ENCODE results near the gene MLEC. TPM values are rescaled to one million over a fixed set of nuclear protein-coding genes. Genes with fewer than 3 reads are reported as not detected.
A peak's percentile ranks its signal among the peaks of the same experiment; 100 is the strongest.

The MLEC gene
- total and polyA plus RNA-seq, 2 of the 13 experiments (the other 11 are each of a cell fraction or from before 2014, with no cell fraction given), result 49.8 to 156 TPM

DNA sequence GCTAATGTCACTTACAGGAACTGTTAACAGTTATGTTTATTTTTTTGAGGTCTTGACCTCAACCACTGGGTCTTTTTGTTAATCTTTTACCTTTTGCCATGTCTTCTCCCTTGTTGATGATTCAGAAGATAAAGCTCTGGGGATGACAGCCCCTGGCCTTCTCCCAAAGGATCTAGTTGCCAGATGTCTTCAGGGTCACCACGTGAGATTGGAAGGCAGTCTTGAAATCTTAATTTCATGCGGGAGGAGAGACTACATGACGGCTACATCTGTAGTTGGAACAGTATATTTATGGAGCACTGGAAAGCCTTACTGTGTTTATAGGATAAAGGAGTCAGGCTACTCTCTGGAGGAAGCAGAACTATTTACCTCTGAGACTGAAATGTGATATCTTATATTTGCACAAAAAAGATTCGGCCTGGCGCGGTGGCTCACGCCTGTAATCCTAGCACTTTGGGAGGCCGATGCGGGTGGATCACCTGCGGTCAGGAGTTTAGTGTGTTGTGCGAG, 5.6 kb downstream of the MLEC start (continued):
- TF ChIP-seq, protein P1, sequence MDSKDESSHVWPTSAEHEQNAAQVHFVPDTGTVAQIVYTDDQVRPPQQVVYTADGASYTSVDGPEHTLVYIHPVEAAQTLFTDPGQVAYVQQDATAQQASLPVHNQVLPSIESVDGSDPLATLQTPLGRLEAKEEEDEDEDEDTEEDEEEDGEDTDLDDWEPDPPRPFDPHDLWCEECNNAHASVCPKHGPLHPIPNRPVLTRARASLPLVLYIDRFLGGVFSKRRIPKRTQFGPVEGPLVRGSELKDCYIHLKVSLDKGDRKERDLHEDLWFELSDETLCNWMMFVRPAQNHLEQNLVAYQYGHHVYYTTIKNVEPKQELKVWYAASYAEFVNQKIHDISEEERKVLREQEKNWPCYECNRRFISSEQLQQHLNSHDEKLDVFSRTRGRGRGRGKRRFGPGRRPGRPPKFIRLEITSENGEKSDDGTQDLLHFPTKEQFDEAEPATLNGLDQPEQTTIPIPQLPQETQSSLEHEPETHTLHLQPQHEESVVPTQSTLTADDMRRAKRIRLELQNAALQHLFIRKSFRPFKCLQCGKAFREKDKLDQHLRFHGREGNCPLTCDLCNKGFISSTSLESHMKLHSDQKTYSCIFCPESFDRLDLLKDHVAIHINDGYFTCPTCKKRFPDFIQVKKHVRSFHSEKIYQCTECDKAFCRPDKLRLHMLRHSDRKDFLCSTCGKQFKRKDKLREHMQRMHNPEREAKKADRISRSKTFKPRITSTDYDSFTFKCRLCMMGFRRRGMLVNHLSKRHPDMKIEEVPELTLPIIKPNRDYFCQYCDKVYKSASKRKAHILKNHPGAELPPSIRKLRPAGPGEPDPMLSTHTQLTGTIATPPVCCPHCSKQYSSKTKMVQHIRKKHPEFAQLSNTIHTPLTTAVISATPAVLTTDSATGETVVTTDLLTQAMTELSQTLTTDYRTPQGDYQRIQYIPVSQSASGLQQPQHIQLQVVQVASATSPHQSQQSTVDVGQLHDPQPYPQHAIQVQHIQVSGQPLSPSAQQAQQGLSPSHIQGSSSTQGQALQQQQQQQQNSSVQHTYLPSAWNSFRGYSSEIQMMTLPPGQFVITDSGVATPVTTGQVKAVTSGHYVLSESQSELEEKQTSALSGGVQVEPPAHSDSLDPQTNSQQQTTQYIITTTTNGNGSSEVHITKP (CRISPR knock-in tag; IDR thresholded peaks at IDR 0.05; ENCODE audit: low read depth), result 0 out of 2 replicates have a peak, but pooled peaks have one; percentile 13
- TF ChIP-seq SIN3B (IDR thresholded peaks at IDR 0.05; ENCODE audit: low read length), result no peak
- TF ChIP-seq ZFP36L1 (CRISPR knock-in tag; IDR thresholded peaks at IDR 0.05), result no peak
- no peak for TF ChIP-seq EHMT2 (IDR thresholded peaks at IDR 0.05; ENCODE audit: borderline replicate concordance, low read depth, low read length)
- no peak for TF ChIP-seq ZNF749 (CRISPR knock-in tag; IDR thresholded peaks at IDR 0.05; ENCODE audit: borderline replicate concordance)
- peak; percentile 75 for TF ChIP-seq FOXA3 (CRISPR knock-in tag; IDR thresholded peaks at IDR 0.05)
- TF ChIP-seq HIC2 (CRISPR knock-in tag; IDR thresholded peaks at IDR 0.05; ENCODE audit: low read depth), result no peak
- TF ChIP-seq ZNF572 (CRISPR knock-in tag; IDR thresholded peaks at IDR 0.05), result no peak
- no peak for TF ChIP-seq ZNF790 (CRISPR knock-in tag; IDR thresholded peaks at IDR 0.05; ENCODE audit: borderline replicate concordance)
- TF ChIP-seq ZNF563 (CRISPR knock-in tag; IDR thresholded peaks at IDR 0.05), result no peak
- peak; percentile 62 for TF ChIP-seq GATAD2A (CRISPR knock-in tag; IDR thresholded peaks at IDR 0.05)
- no peak for TF ChIP-seq DNMT3B (CRISPR knock-in tag; conservative IDR thresholded peaks at IDR 0.05)
- peak; percentile 54; the same call in 1 of the 2 replicates for TF ChIP-seq ELF3 (CRISPR knock-in tag; IDR thresholded peaks at IDR 0.05)
- peak; percentile 63; the same call in 1 of the 2 replicates for TF ChIP-seq RXRA (CRISPR knock-in tag; IDR thresholded peaks at IDR 0.05)
- TF ChIP-seq ELF1 (CRISPR knock-in tag; IDR thresholded peaks at IDR 0.05), result no peak
- TF ChIP-seq ZIK1 (CRISPR knock-in tag; IDR thresholded peaks at IDR 0.05; ENCODE audit: borderline replicate concordance, low read depth), result no peak
- no peak for TF ChIP-seq ZNF512 (CRISPR knock-in tag; IDR thresholded peaks at IDR 0.05)
- TF ChIP-seq ZNF331 (CRISPR knock-in tag; IDR thresholded peaks at IDR 0.05), result 0 out of 2 replicates have a peak, but pooled peaks have one; percentile 12
- TF ChIP-seq PPARG (CRISPR knock-in tag; conservative IDR thresholded peaks at IDR 0.05), result peak; percentile 50; the same call in 1 of the 2 replicates
- TF ChIP-seq, protein P2, sequence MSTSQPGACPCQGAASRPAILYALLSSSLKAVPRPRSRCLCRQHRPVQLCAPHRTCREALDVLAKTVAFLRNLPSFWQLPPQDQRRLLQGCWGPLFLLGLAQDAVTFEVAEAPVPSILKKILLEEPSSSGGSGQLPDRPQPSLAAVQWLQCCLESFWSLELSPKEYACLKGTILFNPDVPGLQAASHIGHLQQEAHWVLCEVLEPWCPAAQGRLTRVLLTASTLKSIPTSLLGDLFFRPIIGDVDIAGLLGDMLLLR (CRISPR knock-in tag; IDR thresholded peaks at IDR 0.05), result no peak
- TF ChIP-seq, protein P3, sequence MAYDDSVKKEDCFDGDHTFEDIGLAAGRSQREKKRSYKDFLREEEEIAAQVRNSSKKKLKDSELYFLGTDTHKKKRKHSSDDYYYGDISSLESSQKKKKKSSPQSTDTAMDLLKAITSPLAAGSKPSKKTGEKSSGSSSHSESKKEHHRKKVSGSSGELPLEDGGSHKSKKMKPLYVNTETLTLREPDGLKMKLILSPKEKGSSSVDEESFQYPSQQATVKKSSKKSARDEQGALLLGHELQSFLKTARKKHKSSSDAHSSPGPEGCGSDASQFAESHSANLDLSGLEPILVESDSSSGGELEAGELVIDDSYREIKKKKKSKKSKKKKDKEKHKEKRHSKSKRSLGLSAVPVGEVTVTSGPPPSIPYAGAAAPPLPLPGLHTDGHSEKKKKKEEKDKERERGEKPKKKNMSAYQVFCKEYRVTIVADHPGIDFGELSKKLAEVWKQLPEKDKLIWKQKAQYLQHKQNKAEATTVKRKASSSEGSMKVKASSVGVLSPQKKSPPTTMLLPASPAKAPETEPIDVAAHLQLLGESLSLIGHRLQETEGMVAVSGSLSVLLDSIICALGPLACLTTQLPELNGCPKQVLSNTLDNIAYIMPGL (CRISPR knock-in tag; IDR thresholded peaks at IDR 0.05; ENCODE audit: borderline replicate concordance in 1 of 2, low read depth in 1 of 2), result peak in 1 of 2 experiments; percentile 29; a peak in 1 of 4 replicates
